Measurements from ENCODE around the gene ANKRD30B. TPM values are rescaled to one million over a fixed set of nuclear protein-coding genes. Genes with fewer than 3 reads are reported as not detected.

Gene ANKRD30B, protein sequence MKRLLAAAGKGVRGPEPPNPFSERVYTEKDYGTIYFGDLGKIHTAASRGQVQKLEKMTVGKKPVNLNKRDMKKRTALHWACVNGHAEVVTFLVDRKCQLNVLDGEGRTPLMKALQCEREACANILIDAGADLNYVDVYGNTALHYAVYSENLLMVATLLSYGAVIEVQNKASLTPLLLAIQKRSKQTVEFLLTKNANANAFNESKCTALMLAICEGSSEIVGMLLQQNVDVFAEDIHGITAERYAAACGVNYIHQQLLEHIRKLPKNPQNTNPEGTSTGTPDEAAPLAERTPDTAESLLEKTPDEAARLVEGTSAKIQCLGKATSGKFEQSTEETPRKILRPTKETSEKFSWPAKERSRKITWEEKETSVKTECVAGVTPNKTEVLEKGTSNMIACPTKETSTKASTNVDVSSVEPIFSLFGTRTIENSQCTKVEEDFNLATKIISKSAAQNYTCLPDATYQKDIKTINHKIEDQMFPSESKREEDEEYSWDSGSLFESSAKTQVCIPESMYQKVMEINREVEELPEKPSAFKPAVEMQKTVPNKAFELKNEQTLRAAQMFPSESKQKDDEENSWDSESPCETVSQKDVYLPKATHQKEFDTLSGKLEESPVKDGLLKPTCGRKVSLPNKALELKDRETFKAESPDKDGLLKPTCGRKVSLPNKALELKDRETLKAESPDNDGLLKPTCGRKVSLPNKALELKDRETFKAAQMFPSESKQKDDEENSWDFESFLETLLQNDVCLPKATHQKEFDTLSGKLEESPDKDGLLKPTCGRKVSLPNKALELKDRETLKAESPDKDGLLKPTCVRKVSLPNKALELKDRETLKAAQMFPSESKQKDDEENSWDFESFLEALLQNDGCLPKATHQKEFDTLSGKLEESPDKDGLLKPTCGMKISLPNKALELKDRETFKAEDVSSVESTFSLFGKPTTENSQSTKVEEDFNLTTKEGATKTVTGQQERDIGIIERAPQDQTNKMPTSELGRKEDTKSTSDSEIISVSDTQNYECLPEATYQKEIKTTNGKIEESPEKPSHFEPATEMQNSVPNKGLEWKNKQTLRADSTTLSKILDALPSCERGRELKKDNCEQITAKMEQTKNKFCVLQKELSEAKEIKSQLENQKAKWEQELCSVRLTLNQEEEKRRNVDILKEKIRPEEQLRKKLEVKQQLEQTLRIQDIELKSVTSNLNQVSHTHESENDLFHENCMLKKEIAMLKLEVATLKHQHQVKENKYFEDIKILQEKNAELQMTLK (N-terminal part only)
- not detected in 2 replicates for total RNA-seq

DNA sequence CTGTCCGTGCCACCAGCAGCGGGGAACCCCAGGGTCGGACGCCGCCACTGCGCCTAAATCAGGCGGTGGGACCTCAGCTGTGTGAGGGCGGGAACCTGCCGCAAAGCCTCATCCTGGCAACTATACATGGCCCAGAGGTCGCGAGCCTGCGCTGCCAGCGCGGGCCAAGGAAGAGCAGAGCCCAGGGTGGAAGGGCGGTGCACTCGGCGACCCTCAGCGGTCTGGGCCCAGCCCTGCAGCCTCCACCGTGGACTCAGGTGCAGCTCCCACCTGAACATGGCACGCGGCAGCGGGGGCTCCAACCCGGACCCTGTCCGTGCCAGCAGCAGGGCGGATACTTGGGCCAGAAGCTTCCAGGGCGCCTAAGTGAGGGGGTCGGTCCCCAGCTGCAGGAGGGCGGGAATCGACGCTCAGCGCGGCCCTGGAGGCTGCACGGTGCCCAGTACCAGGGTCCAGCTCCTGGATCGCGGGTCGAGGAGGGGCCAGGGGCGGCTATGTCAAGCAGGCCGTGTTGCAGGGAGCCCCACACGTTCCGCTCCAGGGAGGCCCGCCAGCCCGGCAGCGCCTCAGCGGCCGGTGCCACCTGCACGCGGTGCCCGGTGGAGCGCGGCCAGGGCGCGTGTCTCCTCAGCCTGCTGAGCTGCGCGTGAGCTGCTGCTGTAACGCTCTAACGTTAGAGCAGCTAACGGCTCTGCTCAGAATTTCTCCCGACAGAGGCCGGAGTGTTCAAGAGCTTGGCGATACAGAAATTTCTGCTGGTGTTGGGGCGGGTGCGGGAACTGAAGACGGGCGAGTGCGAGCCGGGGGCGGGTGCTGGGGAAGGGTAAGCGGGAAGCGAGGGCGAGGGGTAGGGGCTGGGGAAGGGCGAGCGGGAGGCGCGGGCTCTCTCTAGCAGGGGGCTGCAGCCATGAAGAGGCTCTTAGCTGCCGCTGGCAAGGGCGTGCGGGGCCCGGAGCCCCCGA is at the start of gene ANKRD30B:
Gene ANKRD30B, plus strand, starts transcription at position 660 of the 962 bp plus-strand sequence. Its CDS starts 248 bp downstream, at position 908.

Small RNA genes lying within 50 kb of the gene (small RNA-seq; reads per million reads assigned to genes)
- gene MIR3156-2 = not detected
- not detected for gene RNU6-1210P

Other genes with a start within 250 kb of the ANKRD30B start
- gene POTEC, start 204.6 kb upstream of the ANKRD30B start, total RNA-seq = not detected in 2 replicates

Data from thoracic aorta endothelial cell (primary cell).